Spleen (tissue), 11 donors: ENCODE data around the gene KLHDC7B. TPM values are rescaled to one million over a fixed set of nuclear protein-coding genes. Genes with fewer than 3 reads are reported as not detected.
A peak's percentile ranks its signal among the peaks of the same experiment; 100 is the strongest.

Experiments
- DNase-seq: peaks from one replicate; pipeline ENCODE4 v3.0.0-alpha.2; 2020
- H3K27ac ChIP-seq, 8 donors: fragments of 200-600 bp; sonication (generic) in 7 of 8; 1 replicate in 4 of 8; 2 replicates in 4 of 8; pipeline versions ENCODE4 v1.5.0 to v1.8.0; 2016 to 2021; ENCODE audit warnings: inconsistent platforms in 4 of 8, mild to moderate bottlenecking in 4 of 8, moderate library complexity in 1 of 8
- H3K27me3 ChIP-seq, 7 donors: fragments of 200-600 bp; sonication (generic) in 6 of 7; replicated peaks in 1 of 7; 1 replicate in 4 of 7; 2 replicates in 3 of 7; pipeline versions ENCODE4 v1.5.0 to v1.8.0; 2016 to 2021; ENCODE audit warnings: inconsistent platforms in 3 of 7, mild to moderate bottlenecking in 1 of 7
- H3K36me3 ChIP-seq, 6 donors: fragments of 200-600 bp; sonication (generic) in 5 of 6; 1 replicate in 4 of 6; 2 replicates in 2 of 6; pipeline versions ENCODE4 v1.5.0 to v1.8.0; 2016 to 2021; ENCODE audit warnings: inconsistent platforms in 2 of 6
- H3K4me1 ChIP-seq, 6 donors: fragments of 200-600 bp; sonication (generic) in 5 of 6; 1 replicate in 3 of 6; 2 replicates in 3 of 6; pipeline versions ENCODE4 v1.5.0 to v1.8.0; 2016 to 2021; ENCODE audit warnings: inconsistent platforms in 3 of 6
- H3K4me3 ChIP-seq, 8 donors: fragments of 200-600 bp; sonication (generic) in 7 of 8; 1 replicate in 4 of 8; 2 replicates in 4 of 8; pipeline versions ENCODE4 v1.5.0 to v1.8.0; 2016 to 2021; ENCODE audit warnings: inconsistent platforms in 4 of 8, mild to moderate bottlenecking in 4 of 8, moderate library complexity in 2 of 8
- H3K9me3 ChIP-seq, 8 donors: fragments of 200-600 bp; sonication (generic) in 7 of 8; 1 replicate in 4 of 8; 2 replicates in 4 of 8; pipeline versions ENCODE4 v1.5.0 to v1.8.0; 2016 to 2021; ENCODE audit warnings: inconsistent platforms in 4 of 8
- CTCF ChIP-seq, 11 experiments: fragments of 200-600 bp in 7 of 11; fragments of 450-650 bp in 4 of 11; sonication (generic) in 4 of 11; IDR thresholded peaks in 8 of 11; conservative IDR thresholded peaks in 3 of 11; 1 replicate in 7 of 11; 2 replicates in 4 of 11; pipeline versions ENCODE4 v1.4.0 to v1.8.0; 2016 to 2021; ENCODE audit warnings: antibody characterized with exemption in 11 of 11, inconsistent platforms in 4 of 11, mild to moderate bottlenecking in 1 of 11
- POLR2A ChIP-seq, 3 donors: fragments of 450-650 bp; IDR thresholded peaks; one replicate each; pipeline ENCODE4 v1.5.1; 2017; ENCODE audit warnings: antibody characterized with exemption in 3 of 3, mild to moderate bottlenecking in 1 of 3
- POLR2AphosphoS5 ChIP-seq, 3 donors: sonication (generic); formaldehyde crosslinking; IDR thresholded peaks; one replicate each; pipeline ENCODE4 v1.5.1; 2017; ENCODE audit warnings: antibody characterized with exemption in 3 of 3
- WGBS, 5 donors: extraction: QIAGEN DNeasy Blood & Tissue Kit in 3 of 5; methylation state at CpG; one replicate each; pipeline versions ENCODE4 v1.1.5 to v1.1.7; 2013 to 2018; 5-methylcytosine and 5-hydroxymethylcytosine counted together
- intact Hi-C: fragments of 100-400 bp; cut with DNase I; formaldehyde crosslinking; loops from one replicate; pipeline ENCODE4 v1.15.0; 2023; ENCODE audit warnings: low total_unique reads
- polyA plus RNA-seq, 3 donors: library from polyadenylated mRNA; stranded (reverse); fragments of 200-250 nt; gene quantifications; one replicate each; pipeline ENCODE4 v1.2.1, GENCODE V29; 2013
- total RNA-seq, 7 donors: library from RNA; depleted of rRNA in 3 of 7; stranded (reverse); fragments of >200 nt in 3 of 7; fragmentation: NEBNext Ultra II Directional in 4 of 7; extraction: Animal tissue kit (Norgen Biotek cat#: 25700) in 4 of 7; gene quantifications; one replicate each; pipeline versions ENCODE4 v1.1.0 to v1.2.1, GENCODE V29; 2016 to 2021
- donor health status: healthy with polysubstance abuse.
- donor health status: DM: no; HTN: no; CAD: no; lungs with moderate emphysema.
- donor health status: DM: no; HTN: no; CAD: no.
- donor health status: Bipolar disorder and iron deficiency.
- donor health status: healthy.
- donor health status: DM: no; HTN: no; CAD: no.
- donor health status: DM: yes; HTN: yes; CAD: no.

KLHDC7B gene
- total and polyA plus RNA-seq, 10 donors: 2.6 to 5.0 (median 3.4) TPM

GRCh38 chr22:50576070-50576469 is 30.4 kb downstream of the KLHDC7B start:
- DNase-seq: no peak
- H3K4me3 ChIP-seq: no peak overlapping the region
- TF ChIP-seq POLR2A (IDR thresholded peaks at IDR 0.05) (no peak), CTCF (IDR thresholded peaks at IDR 0.05 in 8 of 11, conservative IDR thresholded peaks at IDR 0.05 in 3 of 11) (peak in 2 of 11 experiments; percentile 11 to 12), POLR2AphosphoS5 (IDR thresholded peaks at IDR 0.05) (no peak)
- H3K27ac ChIP-seq: no peak overlapping the region
- peaks cover 0 to 9% (median 0%) of the 10 kb centered on the region in 7 donors for H3K27me3 ChIP-seq
- intact Hi-C loops: no loop called here
- H3K9me3 ChIP-seq: no peaks in the 10 kb centered on the region
- peaks cover 0 to 91% (median 23%) of the 10 kb centered on the region in 6 donors for H3K36me3 ChIP-seq
- H3K4me1 ChIP-seq: peaks cover 0 to 32% (median 12%) of the 10 kb centered on the region in 6 donors
- WGBS, 5 donors: 69 to 91% (median 76%) methylated on average over 5 of the region's 5 CpGs

- Histone ChIP-seq H3K4me1 (peaks cover 0 to 42% (median 22%) of the 10 kb centered on the region in 6 donors), H3K36me3 (peaks cover 0 to 85% (median 15%) of the 10 kb centered on the region in 6 donors), H3K9me3 (no peaks in the 10 kb centered on the region), H3K27ac (no peak overlapping the region), H3K4me3 (peak overlapping the region in 1 of 8 donors; percentile 15), H3K27me3 (peaks cover 0 to 9% (median 0%) of the 10 kb centered on the region in 7 donors)
- WGBS, 5 donors: 74 to 87% (median 85%) methylated on average over 12 to 18 of the region's 18 CpGs
- intact Hi-C loops: no loop called here
- DNase-seq: no peak
- TF ChIP-seq POLR2A (IDR thresholded peaks at IDR 0.05) (no peak), POLR2AphosphoS5 (IDR thresholded peaks at IDR 0.05) (peak in 1 of 3 donors; percentile 42)
Measured at GRCh38 chr22:50576806-50577696, 31.4 kb downstream of the KLHDC7B start.

GRCh38 chr22:50577697-50577986 is 31.9 kb downstream of the KLHDC7B start:
- no peak for DNase-seq
- Histone ChIP-seq H3K36me3 (peaks cover 0 to 80% (median 15%) of the 10 kb centered on the region in 6 donors), H3K4me1 (peaks cover 0 to 43% (median 22%) of the 10 kb centered on the region in 6 donors), H3K4me3 (peak overlapping the region in 1 of 8 donors; percentile 15), H3K27ac (no peak overlapping the region), H3K9me3 (no peaks in the 10 kb centered on the region), H3K27me3 (peaks cover 0 to 9% (median 0%) of the 10 kb centered on the region in 7 donors)
- 45 to 62% (median 60%) methylated on average over 8 to 23 of the region's 23 CpGs for WGBS, 5 donors
- peak in 1 of 3 donors; percentile 23 for TF ChIP-seq POLR2AphosphoS5 (IDR thresholded peaks at IDR 0.05)
- no peak for TF ChIP-seq POLR2A (IDR thresholded peaks at IDR 0.05)
- intact Hi-C loops: no loop called here

- no peaks in the 10 kb centered on the region for H3K9me3 ChIP-seq
- peaks cover 0 to 74% (median 15%) of the 10 kb centered on the region in 6 donors for H3K36me3 ChIP-seq
- peaks cover 0 to 9% (median 0%) of the 10 kb centered on the region in 7 donors for H3K27me3 ChIP-seq
- H3K4me3 ChIP-seq: peak within 1 kb of the TSS in 1 of 8 donors; percentile 15
- WGBS, 5 donors: 45 to 63% (median 48%) methylated on average over 21 to 63 of the region's 63 CpGs
- H3K27ac ChIP-seq: no peak within 1 kb of the TSS
- DNase-seq: no peak
- H3K4me1 ChIP-seq: peaks cover 0 to 45% (median 24%) of the 10 kb centered on the region in 6 donors
- intact Hi-C loops: no loop called here
- TF ChIP-seq POLR2A (IDR thresholded peaks at IDR 0.05) (no peak), POLR2AphosphoS5 (IDR thresholded peaks at IDR 0.05) (peak in 2 of 3 donors; percentile 17 to 48)
Measured at GRCh38 chr22:50577987-50578775, 32.5 kb downstream of the KLHDC7B start, which contains the start of gene CPT1B. CPT1B (minus strand) TSS chr22:50578427; CDS start chr22:50577915, 512 bp downstream.

GRCh38 chr22:50578776-50579310 is 33.1 kb downstream of the KLHDC7B start:
- peaks cover 5 to 52% (median 31%) of the 10 kb centered on the region in 6 donors for H3K4me1 ChIP-seq
- DNase-seq: no peak
- peaks cover 0 to 9% (median 0%) of the 10 kb centered on the region in 7 donors for H3K27me3 ChIP-seq
- intact Hi-C loops: no loop called here
- peaks cover 0 to 68% (median 15%) of the 10 kb centered on the region in 6 donors for H3K36me3 ChIP-seq
- TF ChIP-seq CTCF (IDR thresholded peaks at IDR 0.05 in 8 of 11, conservative IDR thresholded peaks at IDR 0.05 in 3 of 11) (no peak), POLR2AphosphoS5 (IDR thresholded peaks at IDR 0.05) (no peak), POLR2A (IDR thresholded peaks at IDR 0.05) (no peak)
- H3K27ac ChIP-seq: no peak overlapping the region
- 69 to 85% (median 83%) methylated on average over 8 of the region's 8 CpGs for WGBS, 5 donors
- no peaks in the 10 kb centered on the region for H3K9me3 ChIP-seq
- H3K4me3 ChIP-seq: no peak overlapping the region
